Renal cortical epithelial cell (primary cell): ENCODE data around the gene TEAD3. TPM values are rescaled to one million over a fixed set of nuclear protein-coding genes. Genes with fewer than 3 reads are reported as not detected.

Experiments used
- total RNA-seq: library from RNA; depleted of rRNA; stranded (reverse); fragments of >200 nt; gene quantifications from 2 replicates; pipeline ENCODE4 v1.2.3, GENCODE V29; 2014

Gene TEAD3
- total RNA-seq, 1 donor from 2014 or later, result 10.2 TPM

Other genes starting within 250 kb of the TEAD3 start
- gene ZNF76, start 237.3 kb downstream of the TEAD3 start, total RNA-seq, result 15.6 and 23.0 TPM in 2 replicates
- 0.99 and 2.6 TPM in 2 replicates for gene DEF6, start 199.3 kb downstream of the TEAD3 start, total RNA-seq
- 6.8 and 14.3 TPM in 2 replicates for gene PPARD, start 154.5 kb downstream of the TEAD3 start, total RNA-seq
- 2.0 and 6.4 TPM in 2 replicates for gene FANCE, start 44.7 kb downstream of the TEAD3 start, total RNA-seq
- 1,305 and 1,523 TPM in 2 replicates for gene RPL10A, start 28.7 kb downstream of the TEAD3 start, total RNA-seq
- not detected in 2 replicates for gene TULP1, start 15.8 kb upstream of the TEAD3 start, total RNA-seq
- 20.0 and 146 TPM in 2 replicates for gene FKBP5, start 191.8 kb upstream of the TEAD3 start, total RNA-seq
- 0.35 and 0.87 TPM in 2 replicates for gene ARMC12, start 240.0 kb upstream of the TEAD3 start, total RNA-seq